B cell (primary cell): ENCODE results near the gene BRI3.

Source experiments
- CTCF ChIP-seq: fragments of 200-600 bp; IDR thresholded peaks from one replicate; pipeline ENCODE4 v1.8.0; 2022; ENCODE audit warnings: antibody characterized with exemption, mild to moderate bottlenecking
- EZH2 ChIP-seq: IDR thresholded peaks from 2 replicates; pipeline ENCODE4 v1.6.1; 2012; ENCODE audit warnings: borderline replicate concordance, low read depth, mild to moderate bottlenecking, moderate library complexity, low read length; ENCODE audit not compliant: insufficient read depth, poor library complexity, severe bottlenecking

DNA sequence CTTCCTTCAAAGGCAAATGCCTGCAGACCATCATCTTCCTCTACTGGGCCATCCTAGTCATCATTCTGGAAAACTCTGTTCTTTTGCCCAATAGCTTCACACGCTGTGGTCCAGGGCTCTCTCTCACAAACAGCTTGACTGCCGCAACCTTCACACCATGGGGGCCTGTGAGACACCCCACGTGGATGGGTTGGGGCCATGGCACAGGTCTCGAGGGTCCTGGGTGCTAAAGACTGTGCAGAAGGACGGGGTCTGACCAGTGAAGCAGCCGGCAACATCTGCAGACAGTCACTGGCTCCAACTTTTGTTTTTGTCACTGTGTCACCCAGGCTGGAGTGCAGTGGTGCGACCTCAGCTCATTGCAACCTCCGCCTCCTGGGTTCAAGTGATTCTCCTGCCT is 28.1 kb downstream of the BRI3 start:
- TF ChIP-seq CTCF (no peak), EZH2 (no peak)
